GM19023 (cell line): ENCODE data around the gene CD247.

Experiments
- ATAC-seq: cut with Tn5 transposase; IDR thresholded peaks from one replicate; pipeline ENCODE4 v1.9.1; 2021; ENCODE audit warnings: mild to moderate bottlenecking, moderate library complexity; ENCODE audit not compliant: unreplicated experiment

CD247 gene

DNA sequence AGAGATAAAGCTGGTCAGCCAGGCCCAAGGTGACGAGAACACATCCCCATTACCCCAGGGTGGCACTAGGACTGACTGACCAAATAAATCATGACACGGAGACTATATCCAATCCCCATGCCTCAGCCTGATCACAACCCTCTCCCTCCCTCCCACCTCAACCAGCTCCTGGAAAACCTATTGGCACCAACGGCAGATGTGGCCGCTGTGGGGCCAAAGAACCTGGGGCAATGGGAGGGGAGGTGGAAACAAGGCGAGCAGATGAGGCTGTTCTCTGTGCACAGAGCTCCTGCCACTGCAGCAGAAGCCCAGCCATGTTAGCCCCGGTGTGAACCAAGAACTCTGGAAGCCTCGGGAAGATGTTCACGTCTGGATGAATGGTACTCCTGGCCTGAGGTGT is 77.6 kb downstream of the CD247 start:
- no peak for ATAC-seq

DNA sequence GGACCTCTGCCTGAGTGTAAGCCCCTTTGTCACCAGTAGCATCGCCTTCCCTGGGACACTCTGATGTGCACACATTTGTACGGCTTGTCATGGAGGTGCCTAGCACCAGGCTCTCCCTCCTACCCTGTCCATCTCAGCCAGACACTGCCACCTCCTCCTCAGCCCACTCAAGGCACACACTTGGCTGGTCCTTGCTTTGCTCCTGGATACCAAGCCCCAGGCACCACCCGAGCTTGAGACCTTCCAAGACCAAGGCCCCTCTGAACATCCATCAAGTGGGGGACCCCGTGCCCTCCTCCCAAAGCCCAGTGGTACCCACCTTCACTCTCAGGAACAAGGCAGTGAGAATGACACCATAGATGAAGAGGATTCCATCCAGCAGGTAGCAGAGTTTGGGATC is 78.0 kb downstream of the CD247 start:
- no peak for ATAC-seq

DNA sequence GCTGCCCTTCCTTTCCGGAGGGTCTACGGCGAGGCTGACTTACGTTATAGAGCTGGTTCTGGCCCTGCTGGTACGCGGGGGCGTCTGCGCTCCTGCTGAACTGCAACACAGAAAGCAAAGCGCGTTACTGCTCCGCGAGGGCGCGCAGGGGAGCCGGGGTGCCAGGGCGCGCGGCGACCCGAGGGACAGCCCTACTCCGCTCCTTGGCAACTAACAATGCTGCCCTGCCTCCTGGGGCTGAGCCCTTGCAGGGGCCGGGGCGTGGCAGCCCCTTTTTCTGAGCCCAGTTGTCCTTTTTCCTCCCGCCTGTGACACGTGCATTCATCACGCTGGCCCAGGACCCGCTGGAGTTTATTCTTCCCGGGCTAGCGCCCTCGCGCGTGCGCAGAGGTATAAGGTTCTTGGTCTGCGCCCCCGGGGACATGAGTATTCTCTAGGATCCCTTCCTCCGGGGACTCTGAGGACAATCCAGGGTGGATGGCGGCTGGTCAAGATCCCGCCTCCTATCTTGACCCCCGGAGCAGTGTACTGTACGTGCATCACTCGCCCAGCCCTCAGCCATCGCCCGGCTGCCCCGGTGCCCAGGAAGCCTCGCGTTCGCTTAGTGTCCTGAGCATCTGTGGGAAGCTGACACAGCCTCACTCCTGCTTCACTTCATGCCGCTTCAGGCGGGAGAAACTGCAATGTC is 78.9 kb downstream of the CD247 start:
- no peak for ATAC-seq

DNA sequence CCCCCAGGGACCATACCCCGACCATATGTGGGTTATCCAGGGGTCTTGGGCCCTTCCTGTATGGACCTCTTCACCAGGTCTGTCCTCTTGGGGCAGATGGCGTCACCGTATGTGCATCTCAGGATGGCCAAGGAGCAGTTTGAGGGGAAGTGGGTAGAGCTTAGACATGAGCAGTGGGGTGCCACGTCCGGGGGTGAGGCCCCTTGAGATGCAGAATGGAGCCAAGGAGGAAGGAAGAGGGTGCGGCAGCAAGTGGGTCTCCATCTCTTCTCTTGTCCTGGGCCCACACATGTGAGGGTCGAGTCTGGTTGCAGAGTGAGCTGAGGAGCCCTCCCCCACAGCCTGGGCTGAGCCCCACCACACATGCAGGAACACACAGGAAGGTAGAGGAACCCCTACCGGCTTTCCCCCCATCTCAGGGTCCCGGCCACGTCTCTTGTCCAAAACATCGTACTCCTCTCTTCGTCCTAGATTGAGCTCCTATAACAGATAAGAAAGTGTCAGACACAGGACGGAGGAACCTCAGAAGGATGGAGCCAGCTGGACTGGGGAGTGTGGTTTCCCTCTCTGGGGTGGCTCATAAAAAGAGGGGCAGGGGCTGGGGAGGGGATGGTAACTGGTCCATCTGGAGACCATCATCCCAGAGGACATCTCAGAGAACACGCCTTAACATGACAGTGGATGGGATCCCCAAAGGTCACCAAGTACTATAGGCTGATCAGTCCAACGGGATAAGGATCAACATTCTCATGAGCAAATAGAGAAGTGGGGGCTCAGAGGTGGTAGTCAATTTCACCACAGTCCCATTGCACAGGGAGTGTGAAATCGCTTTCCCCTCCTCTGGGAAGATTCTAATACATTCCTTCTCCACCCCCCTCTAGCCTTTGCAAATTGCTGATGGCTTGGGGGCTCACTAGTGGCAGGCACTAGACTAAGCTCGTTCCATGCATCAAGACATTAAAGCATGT is 79.9 kb downstream of the CD247 start:
- no peak for ATAC-seq

DNA sequence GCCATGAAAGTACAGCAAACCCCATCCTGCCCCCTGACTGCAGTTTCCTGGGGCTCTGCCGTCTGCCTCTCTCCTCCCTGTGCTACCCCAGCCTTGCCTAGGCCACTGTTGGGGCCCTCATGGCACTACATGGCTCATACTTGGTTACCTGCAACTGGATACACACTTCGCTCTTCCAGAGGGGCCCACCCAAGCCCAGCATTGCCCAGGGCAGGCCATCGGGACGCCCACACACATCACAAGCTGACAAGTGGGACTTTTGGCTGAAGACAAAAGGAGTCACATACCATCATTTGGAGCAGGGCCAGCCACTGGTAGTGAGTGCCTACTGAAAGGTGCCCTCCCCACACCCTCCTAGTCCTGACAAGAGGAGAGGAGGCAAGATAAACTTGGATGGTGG is 82.8 kb downstream of the CD247 start:
- no peak for ATAC-seq

DNA sequence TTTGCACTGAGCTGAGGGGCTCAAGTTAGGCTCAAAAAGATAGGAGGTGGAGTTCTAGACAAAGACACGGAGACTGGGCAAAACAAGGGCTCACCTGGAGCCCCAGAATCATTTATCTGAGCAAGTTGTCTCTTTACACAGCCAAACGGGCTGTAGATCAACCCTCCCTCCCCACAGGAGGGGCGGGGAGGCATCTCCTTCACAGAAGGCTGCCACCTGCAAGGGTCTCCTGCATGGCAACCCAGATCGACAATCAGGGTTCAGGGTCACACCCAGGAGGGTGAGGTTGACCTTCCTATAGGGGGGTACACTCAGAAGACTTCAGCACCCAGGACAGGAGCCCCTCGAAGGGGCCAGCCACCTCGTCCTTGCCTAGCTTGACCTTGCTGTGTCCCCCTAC is 84.0 kb downstream of the CD247 start:
- no peak for ATAC-seq

DNA sequence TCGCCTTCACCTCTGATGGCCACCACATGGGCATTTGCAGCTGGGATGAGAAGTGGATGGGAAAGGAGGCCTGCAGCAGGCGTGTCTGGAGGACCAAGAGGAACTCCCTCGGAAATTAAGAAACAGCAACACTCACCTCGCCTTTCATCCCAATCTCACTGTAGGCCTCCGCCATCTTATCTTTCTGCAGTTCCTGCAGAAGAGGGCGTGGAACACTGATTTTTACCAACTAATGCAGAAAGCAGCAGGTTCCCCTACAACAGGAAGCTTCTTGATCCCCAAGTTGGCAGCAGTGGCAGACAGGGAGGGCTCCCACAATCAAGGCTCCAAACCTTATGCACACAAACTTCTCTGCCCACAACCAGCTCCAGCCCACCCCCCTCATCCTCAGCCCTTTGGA is 84.4 kb downstream of the CD247 start:
- ATAC-seq, result no peak

DNA sequence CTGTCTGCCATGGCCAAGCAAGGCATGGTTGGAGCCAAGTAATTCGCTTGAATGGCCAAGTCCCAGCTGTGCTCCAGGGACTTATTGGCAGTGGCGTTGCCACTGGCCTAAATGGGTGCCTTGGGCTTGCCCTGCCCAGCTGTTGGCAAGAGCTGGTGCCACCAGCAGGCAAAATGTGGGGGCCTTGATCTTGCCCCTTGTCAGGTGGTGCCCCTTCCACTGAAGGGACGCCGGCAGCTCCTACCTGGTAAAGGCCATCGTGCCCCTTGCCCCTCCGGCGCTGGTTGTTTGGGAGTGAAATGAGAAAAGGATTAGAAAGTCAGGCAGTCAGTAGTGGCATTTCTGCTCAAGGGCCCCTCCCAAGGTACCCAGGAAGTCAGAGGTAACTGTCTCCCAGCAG is 85.5 kb downstream of the CD247 start:
- no peak for ATAC-seq

DNA sequence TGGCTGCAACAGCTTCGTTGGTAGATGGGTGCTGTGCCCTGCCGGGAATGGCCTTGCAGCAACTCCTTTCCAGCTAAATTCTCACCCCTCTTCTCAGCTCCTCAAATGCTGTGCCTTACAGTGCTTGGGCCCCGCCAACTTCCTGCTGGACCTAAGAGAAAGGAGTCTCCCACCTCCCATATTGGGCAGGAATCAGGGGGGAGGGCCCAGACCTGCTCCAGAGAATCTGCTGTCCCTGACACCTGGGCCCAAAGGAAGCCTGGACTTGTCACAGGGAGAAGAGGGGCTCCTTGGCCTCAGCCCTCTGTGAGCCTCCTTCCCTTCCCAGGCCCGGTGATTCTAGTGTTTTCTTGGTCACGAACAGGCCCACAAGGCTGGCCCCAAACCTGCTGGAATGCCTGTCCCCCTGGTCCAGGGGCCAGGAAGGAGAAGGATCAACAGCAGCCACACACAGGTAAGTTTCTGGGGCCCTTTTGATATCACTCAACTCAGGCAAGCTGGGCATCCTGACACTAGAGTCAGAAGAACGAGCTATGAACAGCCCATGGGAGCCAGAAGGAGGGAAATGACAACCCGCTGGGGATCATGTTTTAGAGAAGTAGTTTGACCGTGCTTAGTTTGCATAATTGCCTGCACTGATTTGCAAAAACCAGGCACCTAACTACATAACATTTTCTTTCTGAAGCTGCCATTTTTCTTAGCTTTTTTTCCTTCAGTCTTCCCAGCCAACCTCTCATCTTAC is 86.2 kb downstream of the CD247 start:
- ATAC-seq, result no peak

DNA sequence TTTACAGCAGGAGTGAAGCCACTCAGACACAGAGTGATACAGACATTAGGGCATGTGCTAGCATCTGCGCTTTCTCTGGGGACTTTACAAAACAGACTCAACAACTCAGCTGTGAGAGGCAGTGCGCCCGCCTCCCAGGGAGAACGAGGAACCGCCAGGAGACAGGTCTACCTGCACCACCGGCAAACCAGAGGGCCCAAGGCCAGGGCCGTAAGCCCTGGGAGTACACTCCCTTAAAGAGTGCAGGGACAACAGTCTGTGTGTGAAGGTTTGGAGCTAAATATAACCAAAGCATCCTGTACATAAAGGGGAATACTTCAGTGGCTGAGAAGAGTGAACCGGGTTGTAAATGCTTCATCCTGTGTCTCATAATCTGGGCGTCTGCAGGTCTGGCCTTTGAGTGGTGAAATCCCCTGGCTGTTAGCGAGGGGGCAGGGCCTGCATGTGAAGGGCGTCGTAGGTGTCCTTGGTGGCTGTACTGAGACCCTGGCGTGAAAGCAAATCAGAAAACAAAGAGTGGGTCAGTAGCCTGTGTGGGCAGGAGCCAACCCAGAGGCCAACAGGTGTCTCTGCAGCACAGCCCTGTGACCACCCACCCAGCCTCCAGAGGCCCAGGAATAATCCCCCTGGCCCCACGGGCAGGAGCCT is 86.9 kb downstream of the CD247 start:
- no peak for ATAC-seq

DNA sequence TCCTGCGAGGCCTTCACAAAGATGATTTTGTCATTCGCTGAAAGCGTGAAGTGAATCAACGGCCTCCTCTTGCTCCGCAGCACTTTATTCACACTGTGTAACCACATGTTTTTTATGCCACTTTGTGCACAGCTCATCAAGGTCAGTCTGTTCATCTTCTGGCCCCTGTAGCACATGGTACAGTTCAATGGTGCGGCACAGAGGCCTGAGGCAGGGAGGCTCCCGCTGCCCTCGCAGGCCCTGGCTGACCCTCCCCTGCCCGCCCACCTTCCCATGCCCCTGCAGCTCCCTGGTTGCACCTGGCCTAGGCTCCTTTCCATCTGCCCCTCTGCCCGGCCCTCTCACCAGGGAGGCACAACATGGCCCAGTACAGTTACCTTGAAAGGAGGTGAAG is 87.5 kb downstream of the CD247 start:
- no peak for ATAC-seq

DNA sequence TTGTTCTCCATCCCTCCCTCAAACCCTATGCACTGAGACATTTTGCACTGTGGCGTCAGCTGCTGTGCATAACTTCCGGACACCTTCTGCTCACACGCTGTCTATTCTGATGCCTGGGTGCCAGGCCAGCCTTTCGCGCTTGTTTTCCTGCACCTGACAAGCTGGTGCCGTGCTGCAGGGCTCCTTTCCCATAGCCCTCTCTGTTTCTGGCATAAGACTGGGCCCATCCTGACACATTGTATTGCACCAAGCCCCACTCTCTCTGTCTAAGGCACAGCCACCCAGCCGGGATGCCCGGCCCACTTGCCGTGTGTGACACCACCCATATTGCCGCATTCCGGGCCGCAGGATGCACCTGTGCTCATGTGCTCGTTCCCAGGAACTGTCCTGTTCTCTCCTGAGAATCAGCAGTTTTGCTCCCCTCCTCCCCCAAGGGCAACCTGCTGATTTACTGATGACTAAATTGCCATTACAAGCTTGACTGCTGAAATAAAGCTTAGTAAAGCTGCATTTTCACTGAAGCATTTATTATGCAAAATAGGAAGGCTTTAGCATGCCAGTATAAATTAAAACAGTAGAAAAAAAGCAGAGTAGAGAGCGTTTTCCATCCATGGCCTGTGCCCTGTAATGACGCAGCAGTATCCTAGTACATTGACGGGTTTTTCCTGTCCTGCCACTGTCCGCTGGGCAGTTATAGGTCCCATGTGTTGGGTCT is 88.0 kb downstream of the CD247 start:
- peak; percentile 42 for ATAC-seq

DNA sequence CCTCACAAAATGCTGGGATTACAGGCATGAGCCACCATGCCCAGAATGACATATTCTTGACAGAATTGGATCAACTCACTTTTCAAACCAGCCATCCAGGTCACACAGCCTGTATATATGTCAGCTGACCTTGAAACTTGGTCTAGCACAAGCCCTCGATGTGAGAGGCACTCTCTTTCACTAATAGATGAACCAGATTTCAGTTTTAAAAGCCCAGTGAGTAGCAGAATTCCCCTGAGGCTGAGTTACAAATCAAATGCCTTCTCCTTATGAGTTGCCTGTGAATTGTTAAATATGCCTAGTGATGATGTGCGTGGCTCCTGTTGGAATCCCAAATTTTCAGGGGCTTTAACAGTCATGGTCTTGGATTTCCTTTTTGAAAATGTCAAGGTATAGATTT is 88.7 kb downstream of the CD247 start:
- peak; percentile 49 for ATAC-seq

DNA sequence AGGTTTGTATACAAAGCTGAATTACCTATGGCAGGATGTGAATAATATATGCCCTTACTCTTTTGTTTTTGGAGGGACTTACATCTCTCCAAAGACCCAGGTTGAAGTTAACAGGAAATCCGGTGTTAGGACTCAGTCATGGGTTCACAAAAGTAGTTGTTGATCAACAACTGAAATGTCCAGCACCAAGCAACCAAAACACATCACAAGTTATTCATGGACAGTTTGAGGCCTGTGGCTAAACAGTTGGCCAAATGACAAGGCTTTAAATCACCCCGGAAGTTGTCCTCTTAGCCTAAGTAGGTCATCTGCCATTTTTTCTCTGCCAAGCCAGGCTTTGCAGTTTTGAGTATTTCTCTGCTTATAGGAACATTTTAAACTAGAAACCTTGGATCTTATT is 89.9 kb downstream of the CD247 start:
- no peak for ATAC-seq

DNA sequence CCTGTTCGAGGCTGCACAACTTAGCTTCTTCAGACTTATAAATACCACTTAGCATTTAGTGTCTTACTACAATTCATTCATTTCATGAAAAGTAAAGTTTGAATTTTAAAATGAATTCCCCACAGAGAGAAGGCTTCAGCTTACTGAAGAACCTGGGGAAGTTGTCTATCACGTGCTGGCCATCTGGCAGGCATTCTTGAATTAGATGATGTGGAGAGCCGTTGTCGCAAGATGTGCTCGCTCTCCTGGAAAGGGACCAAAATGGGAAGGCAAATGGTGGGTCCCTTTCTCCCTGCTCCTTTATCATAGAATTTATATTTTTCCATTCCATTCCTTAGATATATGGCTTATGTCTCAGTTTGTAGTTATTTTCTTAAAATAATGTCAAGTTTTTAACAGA is 90.5 kb downstream of the CD247 start:
- no peak for ATAC-seq

DNA sequence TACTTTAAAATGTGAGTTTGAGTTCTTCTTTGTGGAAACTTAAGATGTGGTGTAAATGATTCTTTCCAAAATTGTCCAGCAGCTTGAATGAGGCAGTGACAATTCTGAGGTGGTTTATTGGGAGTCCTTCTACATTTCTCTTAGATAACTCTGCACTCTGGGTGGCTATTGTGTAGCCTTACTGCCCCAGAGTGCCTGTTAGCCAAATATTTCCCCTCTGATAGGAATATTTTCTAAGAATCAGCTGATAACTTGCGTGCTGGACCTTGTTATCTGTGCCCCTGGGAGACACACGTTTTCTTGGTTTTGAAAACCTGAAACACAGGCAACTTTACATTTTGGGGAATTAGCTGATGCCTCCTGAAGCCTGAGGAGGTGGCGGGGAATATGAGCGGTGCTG is 91.6 kb downstream of the CD247 start:
- ATAC-seq, result no peak

DNA sequence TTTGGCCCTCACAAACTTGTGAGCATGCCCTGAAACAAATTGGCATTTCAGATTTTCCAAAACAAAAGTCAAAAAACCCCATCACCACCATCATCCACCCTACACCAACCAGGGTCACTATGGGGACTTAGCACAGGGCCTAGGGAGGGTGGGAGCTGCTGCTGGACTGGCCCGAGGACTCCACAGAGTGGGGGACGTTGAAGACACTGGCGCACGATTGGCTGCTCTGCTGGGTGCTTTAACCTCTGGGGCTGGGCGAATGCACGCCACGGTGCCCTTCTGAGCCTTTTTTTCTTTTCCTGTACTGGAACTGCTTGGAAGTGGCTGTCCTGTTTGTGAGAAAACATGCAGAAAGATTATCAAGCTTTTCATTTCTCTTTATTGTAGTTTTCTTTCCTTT is 92.8 kb downstream of the CD247 start:
- ATAC-seq, result no peak

DNA sequence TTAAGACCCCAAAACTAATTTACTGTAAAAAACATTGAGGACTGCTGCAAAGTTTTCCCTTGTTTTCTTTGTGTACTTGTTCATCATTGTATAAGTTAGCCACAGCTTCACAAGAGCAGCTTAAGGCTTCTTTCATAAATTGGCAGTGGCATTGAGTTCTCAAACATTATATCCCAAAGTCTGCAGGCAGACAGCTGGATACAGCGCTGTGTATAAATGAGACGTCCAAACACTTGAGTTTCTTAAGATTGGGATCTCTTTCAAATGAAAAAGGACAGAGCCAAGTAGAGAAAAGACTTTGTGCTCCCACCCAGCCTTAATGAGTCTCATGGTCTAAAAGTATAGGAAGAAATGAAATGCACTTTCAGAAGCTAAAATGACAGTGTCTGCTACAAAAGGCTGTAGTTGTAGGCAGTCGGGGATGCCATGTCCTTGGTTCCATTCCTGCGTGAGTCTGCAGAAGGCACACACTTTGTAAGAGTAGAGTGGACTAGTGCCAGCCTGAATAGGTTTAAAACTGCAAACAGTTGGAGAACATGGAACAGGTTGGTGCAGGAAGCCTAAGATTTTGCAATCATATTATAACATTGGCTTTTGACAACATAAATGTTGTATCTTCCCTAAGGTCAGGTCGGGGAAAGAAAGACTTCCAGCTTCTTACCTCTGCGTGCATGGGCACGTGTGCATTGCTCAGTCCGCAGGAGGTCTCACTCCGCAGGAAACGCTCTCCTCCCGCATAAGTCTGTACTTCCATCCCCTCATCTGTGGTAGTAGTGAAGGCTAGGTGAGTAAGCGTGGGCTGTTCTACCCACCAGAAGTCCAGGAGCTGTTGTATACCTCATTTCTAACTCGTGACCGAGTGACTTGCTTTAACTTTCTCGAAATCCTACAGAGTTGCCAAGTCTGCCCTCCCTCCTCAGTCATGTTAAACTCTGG is 94.4 kb downstream of the CD247 start:
- no peak for ATAC-seq

DNA sequence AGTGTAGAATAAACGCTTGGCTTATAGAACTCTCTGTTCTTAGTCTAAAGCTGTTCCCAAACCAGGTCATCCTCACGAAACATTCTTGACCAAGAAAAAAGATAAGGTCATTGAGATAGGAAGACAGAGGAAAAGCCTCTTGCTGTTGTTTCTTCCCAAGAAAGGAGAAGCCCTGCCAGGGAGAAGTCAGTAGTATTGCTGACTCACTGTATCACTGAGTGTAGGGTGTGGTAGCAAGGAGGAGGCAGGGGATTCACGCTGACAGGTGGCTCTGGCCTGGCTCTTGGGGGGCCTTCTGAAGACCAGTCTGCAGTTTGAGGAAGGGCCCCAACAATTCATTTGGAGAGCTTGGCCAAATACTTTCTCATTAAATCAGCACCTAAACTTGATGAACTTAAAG is 97.8 kb downstream of the CD247 start:
- ATAC-seq, result no peak
